Measurements from ENCODE around the gene CFAP97D2.
"Not testable (repeated sequence)": the region's sequence is repeated elsewhere in the genome, so short reads cannot be mapped to it uniquely, and the experiment has no call there.

The CFAP97D2 gene

DNA sequence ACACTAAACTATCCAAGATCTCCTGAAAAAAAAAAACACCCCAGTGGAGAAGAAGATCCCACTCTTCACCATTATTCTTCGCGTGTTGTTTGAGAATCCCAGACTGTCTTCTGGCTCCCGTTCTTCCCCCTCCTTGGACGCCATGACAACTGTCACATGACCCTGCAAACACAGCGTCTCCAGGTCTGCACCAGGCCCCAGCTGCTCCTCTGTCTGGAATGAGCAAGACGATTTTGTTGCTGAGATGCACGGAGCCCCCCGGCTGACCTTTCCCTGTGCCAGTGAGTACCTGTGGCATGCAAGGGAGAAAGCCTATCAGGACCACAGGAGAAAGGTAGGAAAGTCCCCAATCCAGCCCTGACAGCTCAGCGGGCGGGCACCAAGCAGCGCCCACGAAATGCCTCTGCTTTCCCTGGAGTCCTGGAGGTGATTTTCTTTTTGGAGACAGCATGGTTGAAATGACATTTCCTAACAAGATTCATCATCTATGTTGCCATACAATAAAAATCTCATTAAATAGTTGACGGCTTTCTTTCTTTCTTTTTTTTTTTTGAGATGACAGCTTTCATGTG is at the start of gene CFAP97D2:
TSS of gene CFAP97D2 (plus strand) at position 171 of the 572 bp plus-strand sequence. CDS start at position 245, 74 bp downstream.
- DNase-seq: peak; percentile 69

DNA sequence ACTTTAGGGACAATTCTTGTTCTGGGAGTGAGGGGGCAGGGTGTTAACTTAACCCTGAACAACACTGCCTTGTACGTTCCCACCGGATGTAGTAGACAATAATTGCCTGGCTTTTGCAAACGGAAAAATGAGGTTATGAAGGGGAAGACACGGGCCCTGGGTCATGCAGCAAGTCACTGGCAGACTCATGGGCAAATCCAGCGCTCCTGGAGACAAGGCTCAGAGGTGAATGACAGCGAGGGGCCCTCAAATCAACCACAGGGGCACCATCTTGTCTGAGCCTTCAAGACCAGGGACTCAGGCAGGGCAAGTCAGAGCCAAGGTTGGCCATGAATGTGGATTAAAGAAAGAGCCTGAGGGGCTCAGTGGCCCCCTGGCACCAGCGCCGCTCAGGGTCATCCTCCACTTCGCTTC is 49.4 kb upstream of the CFAP97D2 start:
- DNase-seq: no peak

DNA sequence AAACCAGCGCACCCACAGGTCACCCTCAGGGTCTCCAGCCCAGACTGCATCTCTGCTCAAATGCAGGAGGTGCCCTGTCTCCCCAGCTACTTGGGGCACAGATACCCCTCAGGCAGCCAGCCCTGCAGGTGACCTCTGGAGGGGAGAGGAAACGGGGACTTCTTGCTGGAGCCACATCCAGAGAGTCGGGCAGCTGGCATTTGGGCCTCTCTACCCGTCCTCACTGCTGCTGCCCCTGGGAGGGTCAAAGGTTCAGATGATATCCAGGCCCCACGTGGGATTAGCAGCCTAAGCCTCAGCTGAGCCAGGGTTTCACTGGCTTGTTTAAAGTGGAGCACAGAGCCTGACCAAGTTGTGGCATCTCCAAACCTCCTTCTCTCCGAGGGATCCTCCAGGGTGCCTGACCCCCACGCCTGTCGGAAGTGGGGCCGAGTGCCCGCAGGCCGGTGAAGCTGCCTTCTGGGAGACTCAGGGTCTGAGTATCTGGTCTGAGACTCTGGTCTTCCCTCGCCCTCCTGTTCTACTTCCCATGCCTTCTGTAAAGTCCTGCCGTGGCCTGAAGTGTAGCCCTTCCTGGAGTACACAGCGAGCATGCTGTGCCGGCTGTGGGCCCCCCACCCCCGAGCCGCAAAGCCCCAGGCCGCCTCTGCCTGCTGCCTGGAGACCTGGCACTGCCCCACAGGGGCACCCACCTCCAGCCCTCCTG is 48.8 kb upstream of the CFAP97D2 start:
- DNase-seq: peak; percentile 40

- DNase-seq: peak; percentile 82
Observed at GRCh38 chr13:114130837-114131582, 48.0 kb upstream of the CFAP97D2 start.

DNA sequence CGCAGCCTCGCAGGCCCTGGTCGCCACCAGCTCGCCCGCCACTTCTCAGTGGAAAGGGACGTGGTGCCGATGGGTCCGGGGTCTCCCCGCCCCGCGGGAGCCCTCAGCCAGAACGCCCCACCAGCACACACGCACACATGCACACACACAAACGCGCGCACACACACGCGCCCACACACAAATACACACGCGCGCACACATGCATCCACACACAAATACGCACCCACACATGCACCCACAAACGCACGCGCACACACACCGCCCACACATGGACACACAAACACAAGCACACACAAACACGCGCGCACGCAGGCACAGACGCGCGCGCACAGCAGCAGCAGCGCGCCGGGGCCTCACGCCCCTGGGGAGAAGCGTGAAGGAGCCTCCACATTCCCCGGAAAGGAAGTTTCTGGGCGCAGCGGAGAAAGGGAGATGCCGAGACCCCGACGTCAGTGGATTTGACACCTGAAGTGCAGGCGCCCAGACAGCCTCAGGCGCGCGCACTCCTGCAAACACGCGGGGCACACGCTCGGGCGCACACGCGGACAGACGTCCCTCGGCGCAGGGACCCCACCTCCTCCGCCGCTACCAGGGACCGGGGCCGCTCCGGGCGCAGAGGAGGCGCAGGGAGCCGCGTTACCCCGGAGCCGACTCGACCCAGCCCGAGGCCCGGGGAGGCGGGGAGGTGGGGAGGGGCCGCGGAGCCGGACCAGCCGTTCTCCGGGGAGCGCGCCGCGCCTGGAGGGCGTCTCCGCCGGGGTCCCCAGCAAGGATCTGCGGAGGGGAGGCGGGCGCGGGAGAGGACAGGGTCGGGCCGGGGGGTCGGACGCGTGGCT is 47.3 kb upstream of the CFAP97D2 start:
- DNase-seq: peak; percentile 86

DNA sequence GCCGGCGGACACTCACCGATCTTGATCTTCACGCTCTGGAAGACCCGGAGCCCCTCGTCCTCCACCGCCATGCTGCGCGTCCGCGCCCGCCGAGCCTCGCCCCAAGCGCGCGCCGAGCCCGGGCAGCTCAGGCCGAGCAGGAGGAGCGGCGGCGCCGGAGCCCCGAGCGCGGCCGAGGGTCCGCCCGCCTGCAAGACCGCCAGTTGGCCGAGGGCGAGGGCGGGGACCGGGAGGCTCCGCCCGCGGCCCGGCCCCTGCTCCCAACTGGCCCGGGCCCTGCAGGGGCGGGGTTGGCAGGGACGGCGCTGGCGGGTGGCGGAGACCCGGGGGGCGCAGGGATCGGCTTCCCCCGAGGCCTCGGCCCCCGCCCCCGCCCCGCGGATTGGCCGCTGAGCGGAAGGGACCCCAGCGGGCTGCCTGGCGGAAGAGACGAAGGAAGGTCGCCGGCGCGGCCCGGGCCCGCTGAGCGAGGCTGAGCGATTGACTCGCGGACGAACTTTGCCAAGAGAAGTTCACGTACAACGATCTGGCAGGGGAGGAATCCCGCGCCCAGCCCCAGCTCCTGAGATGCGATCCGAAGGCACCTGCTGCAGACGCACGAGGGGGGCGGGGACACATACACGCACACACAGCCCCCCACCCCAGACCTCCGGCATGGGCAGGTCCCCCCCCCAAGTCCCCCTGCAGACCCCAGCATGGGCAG is 46.5 kb upstream of the CFAP97D2 start, which contains the start of gene RASA3:
TSS of gene RASA3 (minus strand) at position 205 of the 703 bp plus-strand sequence. CDS start at position 71, 134 bp downstream.
- peak; percentile 77 for DNase-seq

DNA sequence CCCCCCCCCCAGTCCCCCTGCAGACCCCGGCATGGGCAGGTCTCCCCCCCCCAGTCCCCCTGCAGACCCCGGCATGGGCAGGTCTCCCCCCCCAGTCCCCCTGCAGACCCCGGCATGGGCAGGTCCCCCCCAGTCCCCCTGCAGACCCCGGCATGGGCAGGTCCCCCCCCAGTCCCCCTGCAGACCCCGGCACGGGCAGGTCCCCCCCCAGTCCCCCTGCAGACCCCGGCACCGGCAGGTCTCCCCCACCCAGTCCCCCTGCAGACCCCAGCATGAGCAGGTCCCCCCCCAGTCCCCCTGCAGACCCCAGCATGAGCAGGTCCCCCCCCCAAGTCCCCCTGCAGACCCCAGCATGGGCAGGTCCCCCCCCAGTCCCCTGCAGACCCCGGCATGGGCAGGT is 45.9 kb upstream of the CFAP97D2 start:
- not testable (repeated sequence) for DNase-seq

DNA sequence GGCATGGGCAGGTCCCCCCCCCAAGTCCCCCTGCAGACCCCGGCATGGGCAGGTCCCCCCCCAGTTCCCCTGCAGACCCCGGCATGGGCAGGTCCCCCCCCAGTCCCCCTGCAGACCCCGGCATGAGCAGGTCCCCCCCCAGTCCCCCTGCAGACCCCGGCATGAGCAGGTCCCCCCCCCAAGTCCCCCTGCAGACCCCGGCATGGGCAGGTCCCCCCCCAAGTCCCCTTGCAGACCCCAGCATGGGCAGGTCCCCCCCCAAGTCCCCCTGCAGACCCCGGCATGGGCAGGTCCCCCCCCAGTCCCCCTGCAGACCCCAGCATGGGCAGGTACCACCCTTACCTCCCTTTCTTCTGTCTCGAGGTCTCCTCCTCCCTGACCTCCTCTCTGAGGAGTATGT is 45.5 kb upstream of the CFAP97D2 start:
- DNase-seq: not testable (repeated sequence)

- peak; percentile 65 for DNase-seq
Observed at GRCh38 chr13:114134111-114134943, 44.7 kb upstream of the CFAP97D2 start.

GRCh38 chr13:114134944-114135610 is 44.0 kb upstream of the CFAP97D2 start:
- no peak for DNase-seq

GRCh38 chr13:114135731-114136171 is 43.3 kb upstream of the CFAP97D2 start:
- no peak for DNase-seq

DNA sequence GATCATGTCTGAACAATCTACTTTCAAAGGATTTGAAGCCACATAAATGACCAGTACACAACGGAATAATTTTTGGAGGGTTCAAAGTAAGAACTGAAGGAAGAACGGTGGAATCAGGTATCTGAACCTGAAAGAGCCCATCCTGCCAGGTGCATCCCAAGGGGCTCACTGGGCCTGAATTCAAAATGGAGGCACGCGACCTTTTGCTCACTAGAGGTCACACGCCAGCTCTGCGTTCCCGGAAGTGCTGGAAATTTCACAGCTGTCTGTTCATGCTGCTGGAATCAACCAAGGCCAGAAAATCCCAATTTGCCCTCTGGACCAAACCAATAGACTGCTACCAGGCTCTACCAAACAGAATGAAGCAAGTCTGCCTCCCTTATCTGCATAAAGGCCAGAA is 42.5 kb upstream of the CFAP97D2 start:
- DNase-seq: peak; percentile 1

DNA sequence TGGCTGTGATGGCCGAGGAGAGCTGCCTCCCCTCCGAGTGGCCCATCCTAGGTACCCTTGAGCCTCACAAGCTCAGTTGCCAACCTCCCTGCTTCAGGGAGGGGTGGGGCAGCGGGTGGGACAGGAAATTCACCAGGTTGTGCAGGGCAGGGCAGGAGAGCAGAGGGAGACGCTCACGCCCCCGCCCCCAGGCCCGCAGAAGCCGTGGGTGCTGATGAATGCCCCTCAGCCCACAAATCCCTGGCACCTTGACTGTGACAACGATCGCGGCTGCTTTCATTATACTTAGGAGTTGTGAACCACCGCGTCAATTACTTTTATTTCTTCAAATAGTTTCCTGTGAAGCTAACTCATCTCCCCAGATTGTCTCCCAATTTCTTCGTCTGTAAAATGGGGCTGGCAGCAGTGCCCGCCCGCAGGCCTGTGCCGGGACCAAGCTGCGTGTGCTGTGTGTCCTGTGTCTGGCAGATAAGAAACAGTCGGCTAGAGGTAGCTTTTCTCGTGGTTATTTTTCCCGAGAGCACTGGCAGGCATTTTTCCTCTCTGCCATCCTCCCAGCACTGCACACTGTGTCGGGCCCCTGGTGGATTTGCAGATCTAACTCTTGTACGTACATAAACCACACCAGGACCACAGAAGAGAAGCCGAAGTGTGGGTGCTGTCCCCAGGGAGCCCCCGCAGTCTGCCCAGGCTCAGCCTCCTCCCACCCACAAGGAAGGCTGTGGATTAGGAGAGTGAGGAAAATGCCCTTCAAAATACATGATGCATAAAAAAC is 38.7 kb upstream of the CFAP97D2 start:
- peak; percentile 14 for DNase-seq

- DNase-seq: peak; percentile 27
Observed at GRCh38 chr13:114140906-114141250, 38.2 kb upstream of the CFAP97D2 start.

GRCh38 chr13:114141261-114141996 is 37.6 kb upstream of the CFAP97D2 start:
- DNase-seq: peak; percentile 0

DNA sequence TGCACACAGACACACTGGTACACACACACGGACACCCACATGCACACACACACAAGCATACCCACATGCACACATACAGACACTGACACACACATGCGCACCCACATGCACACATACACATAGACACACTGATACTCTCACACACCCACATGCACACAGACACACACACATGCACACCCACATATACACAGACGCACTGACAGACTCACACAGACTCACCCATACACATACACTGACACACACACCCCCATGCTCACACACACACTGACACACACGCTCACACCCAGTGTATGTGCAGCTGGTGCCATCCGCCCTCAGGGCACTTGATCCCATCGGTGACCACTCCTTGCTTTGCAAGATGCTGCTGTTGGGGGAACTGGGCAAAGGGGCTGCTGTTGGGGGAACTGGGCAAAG is 36.9 kb upstream of the CFAP97D2 start:
- DNase-seq: no peak

DNA sequence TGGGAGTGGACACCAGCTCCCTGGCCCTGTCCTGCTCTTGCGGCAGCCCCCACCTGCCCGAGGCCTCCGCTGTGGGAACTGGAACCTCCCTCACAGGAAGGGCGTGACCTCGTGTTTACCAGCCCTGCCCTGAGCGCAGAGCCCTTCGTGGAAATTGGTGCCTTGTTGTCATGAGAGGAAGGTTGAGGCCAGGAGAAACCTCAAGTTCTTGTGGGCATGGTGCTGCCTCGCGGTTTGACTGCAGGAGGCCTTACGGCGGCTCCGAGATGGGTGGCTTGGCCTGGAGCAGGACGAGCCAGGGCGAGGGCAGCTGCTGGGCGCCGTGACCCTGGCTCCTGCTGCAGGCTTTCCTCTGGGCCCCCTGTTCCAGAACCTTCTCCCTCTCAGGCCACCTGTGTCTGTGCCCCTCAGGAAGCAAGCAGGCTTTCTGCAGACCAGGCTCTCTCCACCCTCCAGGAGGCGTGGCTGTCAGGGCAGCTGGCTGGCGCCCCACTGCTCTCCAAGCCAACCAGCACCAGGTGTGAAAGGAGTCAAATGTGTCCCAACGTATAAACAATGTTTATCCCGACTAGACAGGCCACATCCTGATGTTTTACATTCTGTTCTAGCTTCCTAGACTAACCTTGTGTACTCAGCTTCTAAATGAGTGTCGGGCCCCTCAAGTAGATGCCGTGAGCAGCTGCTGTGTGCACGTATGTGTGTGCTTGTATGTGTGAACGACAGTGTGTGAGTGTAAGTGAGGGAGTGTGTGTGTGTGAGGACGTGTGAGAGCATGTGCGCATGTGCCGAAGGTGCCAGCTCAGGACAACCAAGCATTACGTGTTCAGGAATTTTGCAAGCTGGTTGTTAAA is 36.2 kb upstream of the CFAP97D2 start:
- peak; percentile 26 for DNase-seq
